ENCODE data around the gene FRMD4A.

The FRMD4A gene

DNA sequence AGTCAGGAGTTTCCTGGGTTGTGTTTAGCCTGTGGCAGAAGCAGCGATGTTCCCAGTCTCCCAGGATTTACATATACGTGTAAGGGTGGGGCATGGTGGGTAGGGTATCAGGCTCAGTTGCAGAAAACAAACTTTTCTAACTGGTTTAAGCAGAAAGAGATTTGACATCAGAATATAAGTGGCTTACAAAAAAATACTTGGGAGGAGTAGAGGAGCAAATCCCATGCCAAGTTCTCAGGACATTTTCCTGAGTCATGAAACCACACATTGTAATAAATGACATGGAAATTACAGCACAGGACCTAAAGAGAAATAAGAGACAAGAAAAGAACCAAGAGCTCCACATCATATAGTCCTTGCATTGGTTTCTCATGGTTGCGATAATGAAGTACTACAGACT, 26.2 kb upstream of the FRMD4A start:
- H3K4me3 ChIP-seq (ENCODE audit: low read length in 2 of 2), result no peak overlapping the region
- H3K4ac ChIP-seq (ENCODE audit: low read length), result no peak overlapping the region
- no peaks in the 10 kb centered on the region for H3K79me1 ChIP-seq (ENCODE audit: low read depth, low read length)
- no peak overlapping the region for H4K91ac ChIP-seq (ENCODE audit: low read depth, low read length, poor library complexity)
- no peak overlapping the region for H3K14ac ChIP-seq (ENCODE audit: low read length)
- no peaks in the 10 kb centered on the region for H3K9me3 ChIP-seq (replicated peaks in 1 of 2; ENCODE audit: control insufficient read depth in 2 of 2, insufficient read depth in 1 of 2, low read depth in 1 of 2, low read length in 2 of 2)
- H4K8ac ChIP-seq (ENCODE audit: low read depth, low read length), result no peak overlapping the region
- H3K4me2 ChIP-seq (ENCODE audit: insufficient read depth, low read length, poor library complexity, severe bottlenecking), result no peak overlapping the region
- H3K27me3 ChIP-seq (ENCODE audit: control insufficient read depth in 3 of 3, insufficient read depth in 3 of 3, low read depth in 1 of 3, low read length in 3 of 3), result peaks cover 0 to 6% (median 0%) of the 10 kb centered on the region in 3 experiments
- H3K27ac ChIP-seq (replicated peaks; ENCODE audit: low read length), result no peak overlapping the region
- no peak overlapping the region for H3K23ac ChIP-seq (ENCODE audit: low read depth, low read length, poor library complexity)
- H3K9ac ChIP-seq (ENCODE audit: low read depth, low read length, poor library complexity), result no peak overlapping the region
- H3K4me1 ChIP-seq (ENCODE audit: control insufficient read depth in 2 of 2, insufficient read depth in 1 of 2, low read depth in 1 of 2, low read length in 2 of 2), result peaks cover 0 to 1% of the 10 kb centered on the region in 2 donors
- no CpG with 5 or more reads among the region's 3 CpGs for WGBS, 2 donors (ENCODE audit: extremely low coverage in 2 of 2, insufficient read length in 2 of 2, insufficient replicate concordance in 1 of 2)
- H2AK5ac ChIP-seq (ENCODE audit: low read depth, low read length), result no peak overlapping the region
- H2BK15ac ChIP-seq (ENCODE audit: low read length), result no peak overlapping the region
- no peaks in the 10 kb centered on the region for H3K36me3 ChIP-seq (replicated peaks in 1 of 2; ENCODE audit: control insufficient read depth in 2 of 2, insufficient read depth in 2 of 2, low read length in 2 of 2)
- no peak overlapping the region for H2BK5ac ChIP-seq (ENCODE audit: low read length)
- no peak overlapping the region for H2AFZ ChIP-seq (ENCODE audit: low read length)
- no peak for DNase-seq (ENCODE audit: low spot score)
- no peak overlapping the region for H2BK12ac ChIP-seq (ENCODE audit: low read length)
- no peak overlapping the region for H3K18ac ChIP-seq (ENCODE audit: low read length)
- no peak overlapping the region for H2BK120ac ChIP-seq (ENCODE audit: low read depth, low read length)

DNA sequence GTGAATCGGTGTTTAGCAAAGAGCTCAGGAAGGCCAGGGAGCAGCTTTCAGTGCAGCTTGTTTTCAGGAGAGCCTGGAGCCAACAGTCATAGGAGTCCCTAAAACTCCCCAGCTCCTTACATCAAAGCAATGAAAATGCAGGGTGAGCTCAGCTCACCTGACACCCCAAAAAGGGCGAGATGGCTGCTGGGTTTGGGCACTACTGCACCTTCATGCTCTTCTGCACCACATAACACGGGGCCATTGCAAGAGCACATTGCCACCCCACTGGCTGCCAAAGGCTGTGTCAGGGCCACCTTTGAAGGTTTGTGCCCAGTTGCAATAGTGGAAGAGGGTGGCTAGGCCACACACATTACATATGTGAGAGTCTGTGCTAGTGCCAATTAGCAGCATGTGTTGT, 25.0 kb upstream of the FRMD4A start:
- Histone ChIP-seq H3K23ac (ENCODE audit: low read depth, low read length, poor library complexity) (no peak overlapping the region), H2BK12ac (ENCODE audit: low read length) (no peak overlapping the region), H3K27ac (replicated peaks; ENCODE audit: low read length) (no peak overlapping the region), H3K36me3 (replicated peaks in 1 of 2; ENCODE audit: control insufficient read depth in 2 of 2, insufficient read depth in 2 of 2, low read length in 2 of 2) (no peaks in the 10 kb centered on the region), H3K27me3 (ENCODE audit: control insufficient read depth in 3 of 3, insufficient read depth in 3 of 3, low read depth in 1 of 3, low read length in 3 of 3) (peaks cover 0 to 3% (median 0%) of the 10 kb centered on the region in 3 experiments), H4K8ac (ENCODE audit: low read depth, low read length) (no peak overlapping the region), H3K9ac (ENCODE audit: low read depth, low read length, poor library complexity) (no peak overlapping the region), H4K91ac (ENCODE audit: low read depth, low read length, poor library complexity) (no peak overlapping the region), H3K4me2 (ENCODE audit: insufficient read depth, low read length, poor library complexity, severe bottlenecking) (no peak overlapping the region), H2BK15ac (ENCODE audit: low read length) (no peak overlapping the region), H2AK5ac (ENCODE audit: low read depth, low read length) (no peak overlapping the region), H3K14ac (ENCODE audit: low read length) (no peak overlapping the region), H3K4ac (ENCODE audit: low read length) (no peak overlapping the region), H3K4me3 (ENCODE audit: low read length in 2 of 2) (no peak overlapping the region), H3K18ac (ENCODE audit: low read length) (no peak overlapping the region), H2BK120ac (ENCODE audit: low read depth, low read length) (no peak overlapping the region), H3K4me1 (ENCODE audit: control insufficient read depth in 2 of 2, insufficient read depth in 1 of 2, low read depth in 1 of 2, low read length in 2 of 2) (peaks cover 0 to 1% of the 10 kb centered on the region in 2 donors), H2BK5ac (ENCODE audit: low read length) (no peak overlapping the region), H3K79me1 (ENCODE audit: low read depth, low read length) (no peaks in the 10 kb centered on the region), H3K9me3 (replicated peaks in 1 of 2; ENCODE audit: control insufficient read depth in 2 of 2, insufficient read depth in 1 of 2, low read depth in 1 of 2, low read length in 2 of 2) (no peaks in the 10 kb centered on the region), H2AFZ (ENCODE audit: low read length) (no peak overlapping the region)
- DNase-seq (ENCODE audit: low spot score), result no peak
- no CpG with 5 or more reads among the region's 3 CpGs for WGBS, 2 donors (ENCODE audit: extremely low coverage in 2 of 2, insufficient read length in 2 of 2, insufficient replicate concordance in 1 of 2)

DNA sequence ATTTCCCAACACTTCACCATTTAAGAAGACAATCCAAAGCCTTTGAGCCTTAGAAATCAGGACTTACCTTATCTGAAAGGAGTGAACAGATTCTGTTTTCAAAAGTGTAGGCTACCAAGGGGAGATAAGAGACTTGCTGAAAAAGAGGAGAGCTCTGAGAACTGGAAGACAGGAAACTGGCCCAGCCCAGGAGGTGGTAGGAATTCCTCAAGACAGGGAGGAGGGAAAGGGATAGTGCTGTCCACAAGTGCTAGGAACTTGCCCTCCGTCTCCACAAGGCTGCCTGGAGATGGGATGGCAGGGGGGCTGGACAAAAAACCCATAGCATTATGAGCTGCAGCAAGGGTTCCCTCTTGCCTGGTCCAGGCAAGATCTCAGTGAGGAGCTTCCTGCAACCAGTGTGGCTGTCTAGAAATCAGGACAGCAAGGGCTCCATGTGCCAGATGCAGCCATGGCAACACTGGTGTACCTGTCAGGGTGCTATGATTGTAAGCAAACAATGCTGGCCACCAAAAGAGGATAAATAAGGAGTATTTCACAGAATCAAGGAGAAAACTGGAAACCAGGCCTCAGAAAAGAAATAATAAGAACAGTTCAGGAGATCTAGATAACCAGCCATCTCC, 22.7 kb upstream of the FRMD4A start:
- Histone ChIP-seq H3K27me3 (ENCODE audit: control insufficient read depth in 3 of 3, insufficient read depth in 3 of 3, low read depth in 1 of 3, low read length in 3 of 3) (no peaks in the 10 kb centered on the region), H3K4me2 (ENCODE audit: insufficient read depth, low read length, poor library complexity, severe bottlenecking) (no peak overlapping the region), H3K27ac (replicated peaks; ENCODE audit: low read length) (no peak overlapping the region), H3K9ac (ENCODE audit: low read depth, low read length, poor library complexity) (no peak overlapping the region), H2BK5ac (ENCODE audit: low read length) (no peak overlapping the region), H2BK15ac (ENCODE audit: low read length) (no peak overlapping the region), H2AFZ (ENCODE audit: low read length) (no peak overlapping the region), H2AK5ac (ENCODE audit: low read depth, low read length) (no peak overlapping the region), H2BK120ac (ENCODE audit: low read depth, low read length) (no peak overlapping the region), H4K8ac (ENCODE audit: low read depth, low read length) (no peak overlapping the region), H3K18ac (ENCODE audit: low read length) (no peak overlapping the region), H3K23ac (ENCODE audit: low read depth, low read length, poor library complexity) (no peak overlapping the region), H3K79me1 (ENCODE audit: low read depth, low read length) (no peaks in the 10 kb centered on the region), H3K14ac (ENCODE audit: low read length) (no peak overlapping the region), H3K36me3 (replicated peaks in 1 of 2; ENCODE audit: control insufficient read depth in 2 of 2, insufficient read depth in 2 of 2, low read length in 2 of 2) (no peaks in the 10 kb centered on the region), H3K4me3 (ENCODE audit: low read length in 2 of 2) (no peak overlapping the region), H3K4me1 (ENCODE audit: control insufficient read depth in 2 of 2, insufficient read depth in 1 of 2, low read depth in 1 of 2, low read length in 2 of 2) (peaks cover 0 to 3% of the 10 kb centered on the region in 2 donors), H2BK12ac (ENCODE audit: low read length) (no peak overlapping the region), H3K9me3 (replicated peaks in 1 of 2; ENCODE audit: control insufficient read depth in 2 of 2, insufficient read depth in 1 of 2, low read depth in 1 of 2, low read length in 2 of 2) (no peaks in the 10 kb centered on the region), H4K91ac (ENCODE audit: low read depth, low read length, poor library complexity) (no peak overlapping the region), H3K4ac (ENCODE audit: low read length) (no peak overlapping the region)
- DNase-seq (ENCODE audit: low spot score), result no peak
- no CpG with 5 or more reads among the region's 1 CpG for WGBS, 2 donors (ENCODE audit: extremely low coverage in 2 of 2, insufficient read length in 2 of 2, insufficient replicate concordance in 1 of 2)

DNA sequence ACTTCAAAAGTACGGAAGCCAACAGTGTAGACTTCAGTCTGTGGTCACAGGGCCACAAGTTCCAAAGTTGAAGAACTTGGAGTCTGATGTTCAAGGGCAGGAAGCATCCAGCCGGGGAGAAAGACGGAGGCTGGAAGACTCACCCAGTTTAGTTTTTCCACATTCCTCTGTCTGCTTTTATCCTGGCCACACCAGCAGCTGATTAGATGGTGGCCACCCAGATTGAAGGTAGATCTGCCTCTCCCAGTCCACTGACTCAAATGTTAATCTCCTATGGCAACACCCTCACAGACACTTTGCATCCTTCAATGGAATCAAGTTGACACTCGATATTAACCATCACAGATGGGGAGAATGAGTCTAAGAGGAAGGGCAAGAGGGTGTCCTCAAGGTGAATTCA, 19.3 kb upstream of the FRMD4A start:
- Histone ChIP-seq H3K27ac (replicated peaks; ENCODE audit: low read length) (no peak overlapping the region), H2BK5ac (ENCODE audit: low read length) (no peak overlapping the region), H4K91ac (ENCODE audit: low read depth, low read length, poor library complexity) (no peak overlapping the region), H3K4me1 (ENCODE audit: control insufficient read depth in 2 of 2, insufficient read depth in 1 of 2, low read depth in 1 of 2, low read length in 2 of 2) (peaks cover 0 to 2% of the 10 kb centered on the region in 2 donors), H3K23ac (ENCODE audit: low read depth, low read length, poor library complexity) (no peak overlapping the region), H2AFZ (ENCODE audit: low read length) (no peak overlapping the region), H4K8ac (ENCODE audit: low read depth, low read length) (no peak overlapping the region), H2BK120ac (ENCODE audit: low read depth, low read length) (no peak overlapping the region), H3K9ac (ENCODE audit: low read depth, low read length, poor library complexity) (no peak overlapping the region), H3K18ac (ENCODE audit: low read length) (no peak overlapping the region), H3K4me2 (ENCODE audit: insufficient read depth, low read length, poor library complexity, severe bottlenecking) (no peak overlapping the region), H3K27me3 (ENCODE audit: control insufficient read depth in 3 of 3, insufficient read depth in 3 of 3, low read depth in 1 of 3, low read length in 3 of 3) (no peaks in the 10 kb centered on the region), H3K9me3 (replicated peaks in 1 of 2; ENCODE audit: control insufficient read depth in 2 of 2, insufficient read depth in 1 of 2, low read depth in 1 of 2, low read length in 2 of 2) (no peaks in the 10 kb centered on the region), H2AK5ac (ENCODE audit: low read depth, low read length) (no peak overlapping the region), H2BK12ac (ENCODE audit: low read length) (no peak overlapping the region), H2BK15ac (ENCODE audit: low read length) (no peak overlapping the region), H3K4me3 (ENCODE audit: low read length in 2 of 2) (no peak overlapping the region), H3K36me3 (replicated peaks in 1 of 2; ENCODE audit: control insufficient read depth in 2 of 2, insufficient read depth in 2 of 2, low read length in 2 of 2) (no peaks in the 10 kb centered on the region), H3K79me1 (ENCODE audit: low read depth, low read length) (no peaks in the 10 kb centered on the region), H3K4ac (ENCODE audit: low read length) (no peak overlapping the region), H3K14ac (ENCODE audit: low read length) (no peak overlapping the region)
- WGBS, 2 donors (ENCODE audit: extremely low coverage in 2 of 2, insufficient read length in 2 of 2, insufficient replicate concordance in 1 of 2), result no CpG with 5 or more reads among the region's 4 CpGs
- no peak for DNase-seq (ENCODE audit: low spot score)

Measured in neuronal stem cell (in vitro differentiated cells).